SK-N-MC (cell line): Measurements from ENCODE around the gene FAM111A.

ENCODE experiments used
- EZH2 ChIP-seq: fragments of 200-600 bp; sonication (generic); IDR thresholded peaks from one replicate; pipeline ENCODE4 v1.6.1; 2017; ENCODE audit warnings: antibody characterized with exemption
- POLR2AphosphoS5 ChIP-seq: IDR thresholded peaks from 2 replicates; pipeline ENCODE4 v1.6.1; 2012; ENCODE audit warnings: mild to moderate bottlenecking, low read depth, low read length, borderline replicate concordance

- TF ChIP-seq POLR2AphosphoS5 (no peak), EZH2 (no peak)
Measured at GRCh38 chr11:59102259-59102765, 40.3 kb upstream of the FAM111A start.
